DND-41 (cell line): ENCODE data around the gene WASL.

Experiments used
- ATAC-seq: fragments of 200-7000 bp; cut with Tn5 transposase; 3 replicates; pipeline ENCODE4 v1.9.1; 2021; ENCODE audit warnings: low read depth; ENCODE audit not compliant: insufficient read depth
- DNase-seq: peaks from one replicate; pipeline ENCODE4 v3.0.0-alpha.2; 2020
- H2AFZ ChIP-seq: 2 replicates; pipeline ENCODE4 v1.6.0; 2012; ENCODE audit warnings: low read depth, low read length
- H3K27ac ChIP-seq: 2 replicates; pipeline ENCODE4 v1.5.1; 2012; ENCODE audit warnings: low read length, inconsistent platforms
- H3K27me3 ChIP-seq: fragments of 200-600 bp; sonication (generic); 2 replicates; pipeline ENCODE4 v1.6.0; 2012; ENCODE audit warnings: low read length, mild to moderate bottlenecking, inconsistent platforms; ENCODE audit not compliant: insufficient read depth, poor library complexity
- H3K36me3 ChIP-seq: 2 replicates; pipeline ENCODE4 v1.5.1; 2012; ENCODE audit warnings: low read length, inconsistent platforms; ENCODE audit not compliant: insufficient read depth
- H3K4me1 ChIP-seq: 2 replicates; pipeline ENCODE4 v1.5.1; 2012; ENCODE audit warnings: mild to moderate bottlenecking, low read length; ENCODE audit not compliant: insufficient read depth
- H3K4me2 ChIP-seq: 2 replicates; pipeline ENCODE4 v1.6.0; 2012; ENCODE audit warnings: mild to moderate bottlenecking, moderate library complexity, low read length, inconsistent platforms; ENCODE audit not compliant: insufficient read depth
- H3K4me3 ChIP-seq, 2 experiments: fragments of 200-600 bp in 1 of 2; shearing (Covaris generic) in 1 of 2; 2 replicates each; pipeline ENCODE4 v1.5.1; 2012 to 2016; ENCODE audit warnings: inconsistent platforms in 2 of 2, low read length in 2 of 2, mild to moderate bottlenecking in 2 of 2, low read depth in 1 of 2, moderate library complexity in 1 of 2
- H3K79me2 ChIP-seq: 2 replicates; pipeline ENCODE4 v1.6.0; 2012; ENCODE audit warnings: low read length, inconsistent platforms; ENCODE audit not compliant: insufficient read depth
- H3K9ac ChIP-seq: 2 replicates; pipeline ENCODE4 v1.6.0; 2012; ENCODE audit warnings: low read depth, mild to moderate bottlenecking, inconsistent platforms, low read length, moderate library complexity
- H3K9me3 ChIP-seq: 2 replicates; pipeline ENCODE4 v1.5.1; 2012; ENCODE audit warnings: low read length, moderate library complexity, mild to moderate bottlenecking, inconsistent platforms; ENCODE audit not compliant: insufficient read depth, severe bottlenecking
- H4K20me1 ChIP-seq: 2 replicates; pipeline ENCODE4 v1.6.0; 2012; ENCODE audit warnings: low read length; ENCODE audit not compliant: insufficient read depth
- CTCF ChIP-seq: IDR thresholded peaks from 2 replicates; pipeline ENCODE4 v1.5.1; 2012; ENCODE audit warnings: borderline replicate concordance, low read length, moderate library complexity, mild to moderate bottlenecking; ENCODE audit not compliant: poor library complexity, severe bottlenecking; ENCODE audit errors: extremely low read depth
- EZH2 ChIP-seq: IDR thresholded peaks from 3 replicates; pipeline ENCODE4 v1.6.1; 2012; ENCODE audit warnings: borderline replicate concordance, low read depth, mild to moderate bottlenecking, moderate library complexity, low read length, inconsistent platforms; ENCODE audit not compliant: severe bottlenecking

The WASL gene

GRCh38 chr7:123747620-123748141 is 1.1 kb downstream of the WASL start:
- H3K79me2 ChIP-seq: peaks cover 74% of the 10 kb centered on the region
- peaks cover 10% of the 10 kb centered on the region for H3K36me3 ChIP-seq
- peak overlapping the region; percentile 97 for H3K9ac ChIP-seq
- ATAC-seq: peak; percentile 71
- peak overlapping the region; percentile 74 for H3K4me2 ChIP-seq
- no peaks in the 10 kb centered on the region for H3K9me3 ChIP-seq
- peaks cover 52% of the 10 kb centered on the region for H4K20me1 ChIP-seq
- H3K27ac ChIP-seq: peak overlapping the region; percentile 94
- no peaks in the 10 kb centered on the region for H3K27me3 ChIP-seq
- peaks cover 67% of the 10 kb centered on the region for H3K4me1 ChIP-seq
- H3K4me3 ChIP-seq: peak overlapping the region; percentile 96 to 98
- H2AFZ ChIP-seq: peak overlapping the region; percentile 44
- TF ChIP-seq CTCF (peak; percentile 3), EZH2 (no peak)
- peak; percentile 83 for DNase-seq

GRCh38 chr7:123746931-123747488 is 1.8 kb downstream of the WASL start:
- peak overlapping the region; percentile 96 to 98 for H3K4me3 ChIP-seq
- H3K4me2 ChIP-seq: peak overlapping the region; percentile 74
- H3K9me3 ChIP-seq: no peaks in the 10 kb centered on the region
- H3K4me1 ChIP-seq: peaks cover 67% of the 10 kb centered on the region
- peaks cover 10% of the 10 kb centered on the region for H3K36me3 ChIP-seq
- H3K79me2 ChIP-seq: peaks cover 80% of the 10 kb centered on the region
- peaks cover 54% of the 10 kb centered on the region for H4K20me1 ChIP-seq
- peak overlapping the region; percentile 97 for H3K9ac ChIP-seq
- no peaks in the 10 kb centered on the region for H3K27me3 ChIP-seq
- ATAC-seq (no peak), DNase-seq (no peak)
- no peak for TF ChIP-seq EZH2
- no peak for TF ChIP-seq CTCF
- peak overlapping the region; percentile 94 for H3K27ac ChIP-seq
- H2AFZ ChIP-seq: peak overlapping the region; percentile 44

GRCh38 chr7:123746055-123746454 is 2.7 kb downstream of the WASL start:
- ATAC-seq: no peak
- peak overlapping the region; percentile 74 for H3K4me2 ChIP-seq
- H3K9ac ChIP-seq: peak overlapping the region; percentile 97; the same call in 1 of the 2 replicates
- DNase-seq: no peak
- H3K27me3 ChIP-seq: no peaks in the 10 kb centered on the region
- peaks cover 90% of the 10 kb centered on the region for H3K79me2 ChIP-seq
- H3K4me1 ChIP-seq: peaks cover 60% of the 10 kb centered on the region
- peaks cover 10% of the 10 kb centered on the region for H3K36me3 ChIP-seq
- no peak for TF ChIP-seq EZH2
- no peak for TF ChIP-seq CTCF
- H4K20me1 ChIP-seq: peaks cover 60% of the 10 kb centered on the region
- H3K9me3 ChIP-seq: no peaks in the 10 kb centered on the region
- H3K4me3 ChIP-seq: peak overlapping the region; percentile 96 to 98; a peak in 2 of 4 replicates
- no peak overlapping the region; the same call in 1 of the 2 replicates for H3K27ac ChIP-seq
- no peak overlapping the region for H2AFZ ChIP-seq
